HTERT RPE-1 (cell line): ENCODE data around the gene DNALI1.

ENCODE experiments used
- in situ Hi-C: fragments of 300-500 bp; cut with MboI; formaldehyde crosslinking; loops from 4 replicates; pipeline ENCODE4 v1.14.3; 2020; ENCODE audit warnings: low sequenced_read_pairs

Gene DNALI1

GRCh38 chr1:37599940-37600339 lies 43.2 kb downstream of the DNALI1 start:
- in situ Hi-C loops: no loop called here

- in situ Hi-C loops: no loop called here
Measured at GRCh38 chr1:37601441-37601840, 44.7 kb downstream of the DNALI1 start.

- in situ Hi-C loops: no loop called here
Measured at GRCh38 chr1:37602750-37603694, 46.3 kb downstream of the DNALI1 start.

GRCh38 chr1:37605061-37605650 lies 48.4 kb downstream of the DNALI1 start:
- in situ Hi-C loops: no loop called here

- in situ Hi-C loops: no loop called here
Measured at GRCh38 chr1:37605806-37606474, 49.2 kb downstream of the DNALI1 start.

GRCh38 chr1:37606481-37607263 lies 49.9 kb downstream of the DNALI1 start:
- in situ Hi-C loops: no loop called here

- in situ Hi-C loops: no loop called here
Measured at GRCh38 chr1:37609002-37609401, 52.3 kb downstream of the DNALI1 start.

GRCh38 chr1:37609994-37610393 lies 53.3 kb downstream of the DNALI1 start:
- in situ Hi-C loops: no loop called here

GRCh38 chr1:37612186-37612585 lies 55.4 kb downstream of the DNALI1 start:
- in situ Hi-C loops: no loop called here

- in situ Hi-C loops: no loop called here
Measured at GRCh38 chr1:37614105-37614504, 57.4 kb downstream of the DNALI1 start.

- in situ Hi-C loops: no loop called here
Measured at GRCh38 chr1:37616330-37616729, 59.6 kb downstream of the DNALI1 start.
